ENCODE measurements around the gene ARHGEF2.

ARHGEF2 gene

DNA sequence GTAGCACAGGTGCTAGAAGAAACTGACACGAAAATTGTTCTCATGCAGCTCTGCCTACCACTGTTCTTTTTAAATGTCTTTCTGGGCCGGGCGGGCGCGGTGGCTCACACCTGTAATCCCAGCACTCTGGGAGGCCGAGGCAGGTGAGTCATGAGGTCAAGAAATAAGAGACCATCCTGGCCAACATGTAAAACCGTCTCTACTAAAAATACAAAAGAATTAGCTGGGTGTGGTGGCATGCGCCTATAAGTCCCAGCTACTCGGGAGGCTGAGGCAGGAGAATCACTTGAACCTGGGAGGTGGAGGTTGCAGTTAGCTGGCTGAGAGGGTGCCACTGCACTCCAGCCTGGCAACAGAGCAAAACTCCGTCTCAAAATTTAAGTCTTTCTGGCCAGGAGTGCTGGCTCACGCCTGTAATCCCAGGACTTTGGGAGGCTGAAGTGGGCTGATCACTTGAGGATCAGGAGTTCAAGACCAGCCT lies 66.3 kb downstream of the ARHGEF2 start:
- no peak for DNase-seq (ENCODE audit: low read depth in 2 of 2)

DNA sequence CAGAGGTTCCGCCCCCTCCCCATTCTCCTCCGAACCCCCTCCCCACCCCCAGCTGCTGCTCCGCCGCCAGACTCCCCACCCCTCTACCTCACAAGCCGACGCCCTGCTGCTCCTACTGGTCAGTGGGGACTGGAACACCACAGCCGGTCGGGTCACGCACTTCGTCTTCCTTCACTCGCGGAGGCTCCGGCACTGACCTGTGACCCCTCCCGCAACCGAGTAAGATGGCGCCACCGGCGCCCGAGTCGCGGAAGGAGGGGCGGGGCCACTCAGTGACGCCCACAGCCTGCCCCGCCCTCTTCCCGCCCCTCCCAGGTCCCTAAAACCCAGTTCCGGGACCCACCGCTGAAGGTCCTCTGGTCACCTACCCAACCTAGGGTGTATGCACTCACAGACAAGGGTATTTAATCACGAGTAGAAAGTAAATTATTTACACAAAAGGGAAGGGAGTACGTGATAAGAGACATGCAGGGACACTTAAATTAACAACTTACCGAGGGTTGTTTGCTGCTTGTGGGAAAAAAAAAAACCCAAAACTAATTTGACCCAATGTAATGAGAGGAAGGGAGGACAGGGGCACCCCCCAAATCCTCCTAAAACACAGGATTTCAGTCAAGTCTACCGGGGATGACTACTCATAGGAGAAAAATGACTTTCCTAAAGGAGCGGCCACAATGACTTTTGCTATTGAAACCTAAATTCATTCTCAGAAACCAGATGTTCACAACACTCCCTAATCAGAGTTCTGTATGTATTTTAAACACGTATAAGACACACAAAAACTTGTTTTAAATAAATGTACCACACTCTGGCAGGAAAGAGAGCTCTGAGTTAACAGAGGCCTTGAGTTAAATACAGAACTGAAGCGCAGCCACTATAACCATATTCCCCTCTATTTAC lies 66.9 kb downstream of the ARHGEF2 start, which contains the start of gene RIT1:
Gene RIT1 (minus strand): TSS at position 194 of the 900 bp plus-strand sequence. CDS start 588 bp downstream, outside the sequence.
- DNase-seq (ENCODE audit: low read depth in 2 of 2), result peak in 1 of 2 experiments; percentile 37

DNA sequence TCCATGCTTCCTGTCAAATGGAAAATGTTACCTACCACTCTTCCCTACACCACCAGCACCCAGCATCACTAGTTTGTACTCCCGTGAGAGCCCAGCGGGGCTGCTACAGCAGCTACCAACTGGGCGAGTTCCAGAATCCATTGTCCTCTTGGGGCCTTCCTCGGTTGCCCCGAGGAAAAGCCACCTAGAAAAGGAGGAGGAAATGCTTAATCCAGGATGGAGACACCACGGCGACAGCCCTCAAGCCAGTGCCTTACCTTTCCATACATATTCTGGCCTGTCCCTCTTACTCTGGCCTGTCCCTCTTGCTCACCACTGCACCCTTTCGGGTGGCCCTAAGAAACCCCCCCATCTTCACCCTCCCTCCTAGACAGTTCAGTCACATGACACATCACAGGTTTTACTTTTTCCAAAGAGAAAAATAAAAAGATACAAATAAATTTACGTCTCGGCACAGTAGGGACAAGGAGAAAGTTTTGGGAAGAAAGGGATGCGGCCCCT lies 67.7 kb downstream of the ARHGEF2 start:
- no peak for DNase-seq (ENCODE audit: low read depth in 2 of 2)

DNA sequence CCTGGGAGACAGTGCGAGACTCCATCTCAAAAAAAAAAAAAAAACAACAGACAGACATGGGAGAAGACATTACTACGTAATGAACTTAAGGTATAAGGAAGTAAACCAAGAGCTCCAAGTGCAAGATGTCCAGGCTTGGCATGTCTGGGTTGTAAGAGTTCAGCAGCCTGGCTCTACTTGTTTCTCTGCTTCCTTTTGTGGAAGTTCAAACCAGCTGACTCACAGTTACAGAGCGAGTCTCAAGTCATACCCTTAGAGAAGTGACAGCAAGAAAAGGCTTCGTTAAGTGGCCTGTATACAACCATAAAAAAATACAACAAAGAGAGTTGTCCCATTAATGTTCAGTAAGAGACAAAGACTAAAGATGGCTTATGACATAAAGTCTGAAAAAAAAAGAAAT lies 68.5 kb downstream of the ARHGEF2 start:
- no peak for DNase-seq (ENCODE audit: low read depth in 2 of 2)

DNA sequence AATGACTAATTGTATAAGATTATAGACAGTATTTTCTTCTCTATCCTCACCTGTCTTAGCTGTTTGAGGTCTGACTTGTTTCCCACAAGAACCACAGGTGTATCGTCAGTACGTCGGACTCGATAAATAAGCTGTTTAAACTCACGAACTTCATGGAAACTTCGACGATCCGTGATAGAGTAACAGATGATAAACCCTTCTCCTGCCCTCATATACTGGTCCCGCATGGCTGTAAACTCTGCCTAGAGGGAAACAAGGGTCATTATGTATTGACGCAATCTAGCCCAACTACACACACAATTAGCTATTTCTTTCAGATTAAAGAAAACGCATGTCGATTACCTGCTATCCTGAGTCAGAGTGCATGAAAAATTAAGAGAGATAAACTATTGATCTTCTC lies 74.1 kb downstream of the ARHGEF2 start:
- no peak for DNase-seq (ENCODE audit: low read depth in 2 of 2)

DNA sequence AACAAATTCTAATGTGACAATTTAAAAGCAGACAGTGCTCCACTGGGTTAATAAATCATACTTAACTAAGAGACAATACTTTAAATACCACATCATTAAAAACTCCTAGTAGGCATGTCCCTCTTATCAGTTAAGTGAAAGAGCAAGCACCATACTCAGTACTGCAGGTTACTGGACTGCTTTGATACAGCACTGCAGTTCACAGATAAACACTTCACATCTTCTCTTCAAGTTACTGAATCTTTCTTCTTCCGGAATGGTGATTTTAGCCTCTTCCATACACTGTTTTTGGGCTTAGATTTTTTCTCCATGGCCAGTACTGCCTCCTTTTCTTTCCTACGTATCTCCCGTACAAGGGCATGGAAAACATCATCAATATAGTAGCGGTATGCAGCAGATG lies 78.2 kb downstream of the ARHGEF2 start:
- no peak for DNase-seq (ENCODE audit: low read depth in 2 of 2)

DNA sequence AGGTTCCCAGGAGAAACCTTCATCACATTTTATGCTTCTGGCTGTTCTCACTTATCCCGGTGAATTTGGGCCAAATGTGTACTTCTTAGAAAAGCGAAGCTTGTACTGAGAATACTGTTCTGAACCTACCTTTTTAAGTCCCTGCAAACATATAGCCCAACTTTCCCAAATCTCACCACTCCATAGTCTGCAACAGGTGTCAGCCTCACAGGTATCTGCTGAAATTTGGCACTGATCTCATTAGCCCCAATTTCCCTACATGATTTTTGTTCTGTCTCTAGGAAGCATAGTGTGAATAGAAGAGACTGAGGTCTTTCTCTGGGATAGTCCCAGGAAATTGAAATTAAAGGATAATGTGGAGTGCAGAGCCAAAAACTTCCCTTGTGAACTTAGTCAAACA lies 78.7 kb downstream of the ARHGEF2 start:
- DNase-seq (ENCODE audit: low read depth in 2 of 2), result no peak

DNA sequence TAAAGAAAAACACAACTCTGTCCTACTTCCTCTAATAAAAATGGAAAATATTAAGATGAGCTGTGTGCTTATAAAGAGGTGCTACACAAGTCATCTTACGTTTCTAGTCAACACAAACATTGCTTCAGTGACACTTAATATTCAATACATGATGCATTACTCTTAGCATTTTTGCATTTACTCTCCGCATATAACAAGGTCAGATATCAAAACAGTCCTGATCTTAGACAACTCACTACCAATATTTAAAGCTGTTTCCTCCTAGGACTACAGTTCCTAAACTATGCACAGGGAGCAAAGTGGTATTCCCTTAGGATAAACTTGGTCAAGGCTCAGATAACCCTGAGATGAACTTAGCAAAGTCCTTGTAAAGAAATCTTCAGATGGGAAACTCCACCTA lies 79.5 kb downstream of the ARHGEF2 start:
- DNase-seq (ENCODE audit: low read depth in 2 of 2), result no peak

DNA sequence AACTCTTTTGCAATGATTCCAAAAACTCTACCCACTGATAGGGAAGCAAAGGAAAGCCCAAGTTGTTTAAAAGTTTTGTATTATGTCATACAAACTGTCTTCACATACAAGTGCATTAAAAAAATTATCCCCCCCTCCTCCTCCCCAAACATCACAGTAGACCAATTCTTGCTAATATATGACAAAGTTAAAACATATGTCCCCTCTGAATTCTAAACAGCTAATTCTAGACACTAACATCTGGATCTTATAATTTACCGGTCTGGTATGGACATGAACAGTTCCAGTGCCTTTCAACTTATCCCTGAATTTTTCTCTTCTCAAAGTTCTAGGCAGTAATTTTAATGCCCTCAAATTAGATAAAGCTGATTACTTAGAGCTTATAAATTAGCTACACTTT lies 80.6 kb downstream of the ARHGEF2 start:
- DNase-seq (ENCODE audit: low read depth in 2 of 2), result peak in 1 of 2 experiments; percentile 23
